DND-41 (cell line): ENCODE measurements around the gene HDAC10.

ENCODE experiments used
- ATAC-seq: fragments of 200-7000 bp; cut with Tn5 transposase; 3 replicates; pipeline ENCODE4 v1.9.1; 2021; ENCODE audit warnings: low read depth; ENCODE audit not compliant: insufficient read depth
- DNase-seq: peaks from one replicate; pipeline ENCODE4 v3.0.0-alpha.2; 2020
- H2AFZ ChIP-seq: 2 replicates; pipeline ENCODE4 v1.6.0; 2012; ENCODE audit warnings: low read depth, low read length
- H3K27ac ChIP-seq: 2 replicates; pipeline ENCODE4 v1.5.1; 2012; ENCODE audit warnings: low read length, inconsistent platforms
- H3K27me3 ChIP-seq: fragments of 200-600 bp; sonication (generic); 2 replicates; pipeline ENCODE4 v1.6.0; 2012; ENCODE audit warnings: low read length, mild to moderate bottlenecking, inconsistent platforms; ENCODE audit not compliant: insufficient read depth, poor library complexity
- H3K36me3 ChIP-seq: 2 replicates; pipeline ENCODE4 v1.5.1; 2012; ENCODE audit warnings: low read length, inconsistent platforms; ENCODE audit not compliant: insufficient read depth
- H3K4me1 ChIP-seq: 2 replicates; pipeline ENCODE4 v1.5.1; 2012; ENCODE audit warnings: mild to moderate bottlenecking, low read length; ENCODE audit not compliant: insufficient read depth
- H3K4me2 ChIP-seq: 2 replicates; pipeline ENCODE4 v1.6.0; 2012; ENCODE audit warnings: mild to moderate bottlenecking, moderate library complexity, low read length, inconsistent platforms; ENCODE audit not compliant: insufficient read depth
- H3K4me3 ChIP-seq, 2 experiments: fragments of 200-600 bp in 1 of 2; shearing (Covaris generic) in 1 of 2; 2 replicates each; pipeline ENCODE4 v1.5.1; 2012 to 2016; ENCODE audit warnings: inconsistent platforms in 2 of 2, low read length in 2 of 2, mild to moderate bottlenecking in 2 of 2, low read depth in 1 of 2, moderate library complexity in 1 of 2
- H3K79me2 ChIP-seq: 2 replicates; pipeline ENCODE4 v1.6.0; 2012; ENCODE audit warnings: low read length, inconsistent platforms; ENCODE audit not compliant: insufficient read depth
- H3K9ac ChIP-seq: 2 replicates; pipeline ENCODE4 v1.6.0; 2012; ENCODE audit warnings: low read depth, mild to moderate bottlenecking, inconsistent platforms, low read length, moderate library complexity
- H3K9me3 ChIP-seq: 2 replicates; pipeline ENCODE4 v1.5.1; 2012; ENCODE audit warnings: low read length, moderate library complexity, mild to moderate bottlenecking, inconsistent platforms; ENCODE audit not compliant: insufficient read depth, severe bottlenecking
- H4K20me1 ChIP-seq: 2 replicates; pipeline ENCODE4 v1.6.0; 2012; ENCODE audit warnings: low read length; ENCODE audit not compliant: insufficient read depth
- CTCF ChIP-seq: IDR thresholded peaks from 2 replicates; pipeline ENCODE4 v1.5.1; 2012; ENCODE audit warnings: borderline replicate concordance, low read length, moderate library complexity, mild to moderate bottlenecking; ENCODE audit not compliant: poor library complexity, severe bottlenecking; ENCODE audit errors: extremely low read depth
- EZH2 ChIP-seq: IDR thresholded peaks from 3 replicates; pipeline ENCODE4 v1.6.1; 2012; ENCODE audit warnings: borderline replicate concordance, low read depth, mild to moderate bottlenecking, moderate library complexity, low read length, inconsistent platforms; ENCODE audit not compliant: severe bottlenecking

Gene HDAC10

GRCh38 chr22:50219800-50220602, 31.1 kb downstream of the HDAC10 start:
- Histone ChIP-seq H3K4me2 (no peak overlapping the region), H3K4me3 (no peak overlapping the region), H3K79me2 (peaks cover 8% of the 10 kb centered on the region; the same call in 1 of the 2 replicates), H4K20me1 (peaks cover 61% of the 10 kb centered on the region), H2AFZ (no peak overlapping the region), H3K9me3 (no peaks in the 10 kb centered on the region), H3K9ac (no peak overlapping the region), H3K27me3 (no peaks in the 10 kb centered on the region), H3K27ac (no peak overlapping the region), H3K4me1 (no peaks in the 10 kb centered on the region), H3K36me3 (peaks cover 93% of the 10 kb centered on the region)
- ATAC-seq (no peak), DNase-seq (no peak)
- no peak for TF ChIP-seq CTCF

DNA sequence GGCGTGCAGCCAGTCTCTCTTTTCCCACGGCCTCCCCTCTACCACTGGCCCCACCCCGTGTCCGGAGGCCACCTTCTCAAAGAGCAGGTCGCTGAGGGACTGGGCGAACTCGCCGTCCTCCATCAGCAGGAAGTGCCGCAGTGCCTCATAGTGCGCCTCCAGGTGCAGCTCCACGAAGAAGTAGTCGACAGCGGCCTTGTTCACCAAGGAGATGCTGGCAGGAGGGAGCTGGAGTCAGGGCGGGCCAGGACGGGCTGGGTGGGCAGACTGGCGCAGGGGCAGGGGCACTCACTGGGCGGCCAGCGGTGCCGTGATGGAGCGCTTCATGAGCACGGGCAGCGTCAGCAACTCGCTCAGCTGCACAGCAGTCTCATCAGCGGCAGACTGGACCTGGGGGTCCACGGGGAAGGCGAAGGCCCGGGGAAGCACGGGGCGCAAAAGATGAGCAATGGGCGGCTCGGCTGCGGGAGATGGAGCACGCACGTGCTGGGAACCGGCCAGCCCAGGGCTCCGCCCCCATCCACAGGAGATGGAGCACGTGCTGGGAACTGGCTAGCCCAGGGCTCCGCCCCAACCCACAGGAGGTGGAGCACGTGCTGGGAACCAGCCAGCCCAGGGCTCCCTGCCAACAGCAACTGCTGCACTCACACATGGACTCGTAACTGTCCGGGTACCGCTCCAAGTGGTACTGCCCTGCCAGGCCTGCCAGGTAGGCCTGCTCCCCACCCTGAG, 31.9 kb downstream of the HDAC10 start:
- Histone ChIP-seq H3K9me3 (no peaks in the 10 kb centered on the region), H3K27ac (no peak overlapping the region), H3K4me1 (no peaks in the 10 kb centered on the region), H2AFZ (no peak overlapping the region), H3K27me3 (no peaks in the 10 kb centered on the region), H3K4me2 (no peak overlapping the region), H3K9ac (no peak overlapping the region), H3K4me3 (no peak overlapping the region), H4K20me1 (peaks cover 63% of the 10 kb centered on the region), H3K79me2 (peaks cover 8% of the 10 kb centered on the region; the same call in 1 of the 2 replicates), H3K36me3 (peaks cover 96% of the 10 kb centered on the region)
- ATAC-seq (peak; percentile 69), DNase-seq (peak; percentile 40)
- no peak for TF ChIP-seq CTCF
- TF ChIP-seq EZH2 = no peak

DNA sequence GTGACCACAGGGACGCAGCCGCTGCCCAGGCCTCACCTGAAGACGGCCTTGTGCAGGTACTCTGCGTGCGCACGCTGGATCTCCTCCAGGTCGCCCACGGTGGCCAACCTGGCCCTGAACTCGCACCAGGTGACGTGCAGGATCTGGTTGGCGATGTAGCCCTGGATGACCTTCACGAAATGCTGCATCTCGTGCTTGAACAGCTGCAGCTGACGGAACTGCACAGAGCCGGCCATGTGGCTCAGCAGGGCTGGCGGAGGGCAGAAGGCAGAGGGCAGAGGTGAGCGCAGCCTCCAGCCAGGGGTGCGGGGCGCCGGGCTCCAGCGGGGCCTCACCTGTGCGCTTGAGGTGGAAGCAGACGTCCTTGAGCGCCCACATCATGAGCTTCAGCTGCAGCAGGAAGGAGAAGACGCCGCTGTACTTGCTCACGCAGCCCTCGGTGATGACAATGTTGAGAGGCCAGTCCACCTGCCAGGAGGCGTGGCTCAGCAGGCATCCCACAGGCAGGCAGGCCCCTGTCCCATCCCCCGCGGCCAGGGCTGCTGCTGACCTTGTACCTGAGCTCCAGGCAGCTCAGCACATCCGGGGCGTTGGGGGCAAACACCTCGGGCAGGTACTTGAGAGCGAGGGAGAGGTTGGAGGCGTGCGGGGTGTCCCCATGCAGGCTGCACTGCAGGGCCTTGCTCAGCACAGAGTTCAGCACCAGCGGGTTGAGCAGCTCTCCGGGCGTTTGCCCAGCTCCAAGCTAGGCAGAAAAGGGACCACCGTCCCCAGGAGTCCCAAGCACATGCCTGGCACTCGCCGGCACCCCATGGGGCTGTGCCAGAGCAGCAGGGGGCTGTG, 32.7 kb downstream of the HDAC10 start:
- peaks cover 14% of the 10 kb centered on the region for H3K79me2 ChIP-seq
- H3K27me3 ChIP-seq = no peaks in the 10 kb centered on the region
- no peak overlapping the region for H3K9ac ChIP-seq
- H3K4me2 ChIP-seq = no peak overlapping the region
- no peaks in the 10 kb centered on the region for H3K9me3 ChIP-seq
- no peak overlapping the region for H3K27ac ChIP-seq
- no peak for ATAC-seq
- no peaks in the 10 kb centered on the region for H3K4me1 ChIP-seq
- no peak for TF ChIP-seq CTCF
- TF ChIP-seq EZH2 = no peak
- no peak overlapping the region for H3K4me3 ChIP-seq
- no peak overlapping the region for H2AFZ ChIP-seq
- DNase-seq = no peak
- peaks cover 95% of the 10 kb centered on the region for H3K36me3 ChIP-seq
- H4K20me1 ChIP-seq = peaks cover 65% of the 10 kb centered on the region
